Muscle layer of colon (tissue), 2 donors: Measurements from ENCODE around the gene NCLN.

Source experiments
- H3K27ac ChIP-seq: one replicate; pipeline ENCODE4 v1.7.0; 2013; ENCODE audit warnings: low read depth, mild to moderate bottlenecking, low read length, moderate library complexity
- H3K27me3 ChIP-seq, 2 donors: one replicate each; pipeline ENCODE4 v1.7.0; 2013; ENCODE audit warnings: low read length in 2 of 2, mild to moderate bottlenecking in 2 of 2; ENCODE audit not compliant: insufficient read depth in 2 of 2, control insufficient read depth in 1 of 2
- H3K36me3 ChIP-seq: one replicate; pipeline ENCODE4 v1.7.0; 2013; ENCODE audit warnings: mild to moderate bottlenecking, low read length; ENCODE audit not compliant: insufficient read depth
- H3K4me1 ChIP-seq: one replicate; pipeline ENCODE4 v1.7.0; 2013; ENCODE audit warnings: mild to moderate bottlenecking, low read length; ENCODE audit not compliant: insufficient read depth
- H3K4me3 ChIP-seq, 2 donors: one replicate each; pipeline ENCODE4 v1.7.0; 2013; ENCODE audit warnings: low read length in 2 of 2, low read depth in 1 of 2, mild to moderate bottlenecking in 1 of 2, moderate library complexity in 1 of 2
- H3K9ac ChIP-seq: one replicate; pipeline ENCODE4 v1.7.0; 2013; ENCODE audit warnings: low read length
- H3K9me3 ChIP-seq: one replicate; pipeline ENCODE4 v1.7.0; 2013; ENCODE audit warnings: mild to moderate bottlenecking, low read length
- donor health status: abdominal sarcoma.
- donor health status: Adenocarcinoma of cecum.

Gene NCLN

GRCh38 chr19:3178377-3178972 is 7.3 kb upstream of the NCLN start, which contains the start of gene S1PR4:
Gene S1PR4 (plus strand): TSS chr19:3178769. CDS start chr19:3178793, 24 bp downstream.
- Histone ChIP-seq H3K4me3 (no peak within 1 kb of the TSS), H3K9ac (no peak within 1 kb of the TSS), H3K4me1 (no peaks in the 10 kb centered on the region), H3K9me3 (no peaks in the 10 kb centered on the region), H3K27ac (no peak within 1 kb of the TSS), H3K36me3 (no peaks in the 10 kb centered on the region), H3K27me3 (no peaks in the 10 kb centered on the region)

GRCh38 chr19:3178973-3179738 is 6.6 kb upstream of the NCLN start:
- Histone ChIP-seq H3K27ac (no peak overlapping the region), H3K4me3 (no peak overlapping the region), H3K36me3 (no peaks in the 10 kb centered on the region), H3K9me3 (no peaks in the 10 kb centered on the region), H3K4me1 (no peaks in the 10 kb centered on the region), H3K9ac (no peak overlapping the region), H3K27me3 (no peaks in the 10 kb centered on the region)

GRCh38 chr19:3179739-3180293 is 5.9 kb upstream of the NCLN start:
- Histone ChIP-seq H3K4me3 (no peak overlapping the region), H3K9ac (no peak overlapping the region), H3K36me3 (no peaks in the 10 kb centered on the region), H3K27me3 (no peaks in the 10 kb centered on the region), H3K9me3 (no peaks in the 10 kb centered on the region), H3K4me1 (peaks cover 1% of the 10 kb centered on the region), H3K27ac (no peak overlapping the region)

GRCh38 chr19:3183721-3184641 is 1.7 kb upstream of the NCLN start:
- H3K4me3 ChIP-seq = no peak overlapping the region
- peaks cover 20% of the 10 kb centered on the region for H3K4me1 ChIP-seq
- H3K36me3 ChIP-seq = no peaks in the 10 kb centered on the region
- no peaks in the 10 kb centered on the region for H3K9me3 ChIP-seq
- no peak overlapping the region for H3K27ac ChIP-seq
- H3K27me3 ChIP-seq = no peaks in the 10 kb centered on the region
- no peak overlapping the region for H3K9ac ChIP-seq

GRCh38 chr19:3184847-3185460 is 776 bp upstream of the NCLN start:
- Histone ChIP-seq H3K36me3 (no peaks in the 10 kb centered on the region), H3K9me3 (no peaks in the 10 kb centered on the region), H3K27me3 (no peaks in the 10 kb centered on the region), H3K9ac (no peak overlapping the region), H3K27ac (peak overlapping the region; percentile 99), H3K4me1 (peaks cover 20% of the 10 kb centered on the region), H3K4me3 (peak overlapping the region; percentile 76 to 96)

GRCh38 chr19:3186160-3186688 is 494 bp downstream of the NCLN start:
- H3K4me3 ChIP-seq = peak overlapping the region; percentile 76 to 96
- no peaks in the 10 kb centered on the region for H3K27me3 ChIP-seq
- H3K9ac ChIP-seq = peak overlapping the region; percentile 25
- H3K36me3 ChIP-seq = no peaks in the 10 kb centered on the region
- no peaks in the 10 kb centered on the region for H3K9me3 ChIP-seq
- H3K4me1 ChIP-seq = peaks cover 20% of the 10 kb centered on the region
- peak overlapping the region; percentile 63 for H3K27ac ChIP-seq

- Histone ChIP-seq H3K9me3 (no peaks in the 10 kb centered on the region), H3K36me3 (no peaks in the 10 kb centered on the region), H3K4me3 (peak overlapping the region; percentile 76 to 96), H3K4me1 (peaks cover 20% of the 10 kb centered on the region), H3K27me3 (no peaks in the 10 kb centered on the region), H3K27ac (no peak overlapping the region), H3K9ac (peak overlapping the region; percentile 25)
Observed at GRCh38 chr19:3186891-3187661, 1.3 kb downstream of the NCLN start.

- H3K36me3 ChIP-seq = no peaks in the 10 kb centered on the region
- H3K4me3 ChIP-seq = no peak overlapping the region
- H3K9ac ChIP-seq = no peak overlapping the region
- H3K27ac ChIP-seq = no peak overlapping the region
- peaks cover 20% of the 10 kb centered on the region for H3K4me1 ChIP-seq
- no peaks in the 10 kb centered on the region for H3K27me3 ChIP-seq
- no peaks in the 10 kb centered on the region for H3K9me3 ChIP-seq
Observed at GRCh38 chr19:3187662-3188511, 2.2 kb downstream of the NCLN start.

- no peak overlapping the region for H3K9ac ChIP-seq
- H3K4me1 ChIP-seq = peaks cover 20% of the 10 kb centered on the region
- no peak overlapping the region for H3K4me3 ChIP-seq
- H3K27ac ChIP-seq = no peak overlapping the region
- no peaks in the 10 kb centered on the region for H3K36me3 ChIP-seq
- no peaks in the 10 kb centered on the region for H3K9me3 ChIP-seq
- no peaks in the 10 kb centered on the region for H3K27me3 ChIP-seq
Observed at GRCh38 chr19:3188627-3189596, 3.2 kb downstream of the NCLN start.
